Naive thymus-derived CD4-positive, alpha-beta T cell (primary cell): Measurements from ENCODE around the gene USP5. TPM values are rescaled to one million over a fixed set of nuclear protein-coding genes. Genes with fewer than 3 reads are reported as not detected.

Experiments
- ATAC-seq: fragments of 150-1000 bp; cut with Tn5 transposase; 2 replicates; pipeline ENCODE4 v1.10.0; 2021; ENCODE audit warnings: mild to moderate bottlenecking, moderate library complexity
- CTCF ChIA-PET: fragments of 350-600 bp; sonication (Branson Sonifier 250); formaldehyde crosslinking; loops from one replicate; lab custom pipeline; 2021; ENCODE audit warnings: antibody characterized with exemption; lab: Charles Lee
- POLR2A ChIA-PET: fragments of 350-600 bp; sonication (Branson Sonifier 250); formaldehyde crosslinking; loops from one replicate; lab custom pipeline; 2021; ENCODE audit warnings: antibody characterized with exemption, inconsistent platforms; lab: Charles Lee
- DNase-seq, 9 donors: peaks; one replicate each; pipeline versions ENCODE4 v3.0.0 to v3.0.0-alpha.2; 2020 to 2022; ENCODE audit warnings: mixed read lengths in 1 of 9
- H3K27ac ChIP-seq: one replicate; pipeline ENCODE4 v1.7.0; 2013; ENCODE audit warnings: mild to moderate bottlenecking, low read depth, low read length, moderate library complexity
- H3K27me3 ChIP-seq, 2 donors: one replicate each; pipeline ENCODE4 v1.7.0; 2013; ENCODE audit warnings: low read length in 2 of 2, mild to moderate bottlenecking in 2 of 2, moderate library complexity in 2 of 2; ENCODE audit not compliant: control insufficient read depth in 2 of 2, insufficient read depth in 2 of 2
- H3K36me3 ChIP-seq, 3 experiments: 1 replicate in 2 of 3; 2 replicates in 1 of 3; pipeline ENCODE4 v1.7.0; 2013; ENCODE audit warnings: low read length in 3 of 3, mild to moderate bottlenecking in 3 of 3, moderate library complexity in 1 of 3; ENCODE audit not compliant: insufficient read depth in 3 of 3, control insufficient read depth in 2 of 3
- H3K4me1 ChIP-seq, 2 donors: one replicate each; pipeline ENCODE4 v1.7.0; 2013; ENCODE audit warnings: low read length in 2 of 2, mild to moderate bottlenecking in 2 of 2, moderate library complexity in 1 of 2; ENCODE audit not compliant: control insufficient read depth in 2 of 2, insufficient read depth in 2 of 2
- H3K4me3 ChIP-seq: 2 replicates; pipeline ENCODE4 v1.7.0; 2013; ENCODE audit warnings: mild to moderate bottlenecking, low read length
- H3K9me3 ChIP-seq, 3 experiments: 1 replicate in 2 of 3; 2 replicates in 1 of 3; pipeline ENCODE4 v1.7.0; 2013; ENCODE audit warnings: low read length in 3 of 3; ENCODE audit not compliant: control insufficient read depth in 2 of 3
- H3K27ac Mint-ChIP-seq, 9 donors: one replicate each; pipeline ENCODE4 v1.8.0; 2020 to 2022; ENCODE audit warnings: mixed read lengths in 9 of 9, mild to moderate bottlenecking in 8 of 9, moderate library complexity in 5 of 9, inconsistent platforms in 2 of 9
- H3K27me3 Mint-ChIP-seq, 5 donors: one replicate each; pipeline ENCODE4 v1.8.0; 2021 to 2022; ENCODE audit warnings: mixed read lengths in 5 of 5, mild to moderate bottlenecking in 1 of 5
- H3K36me3 Mint-ChIP-seq, 5 donors: one replicate each; pipeline ENCODE4 v1.8.0; 2020 to 2022; ENCODE audit warnings: mixed read lengths in 5 of 5, mild to moderate bottlenecking in 3 of 5, inconsistent platforms in 1 of 5
- H3K4me1 Mint-ChIP-seq, 7 donors: one replicate each; pipeline ENCODE4 v1.8.0; 2020 to 2022; ENCODE audit warnings: mixed read lengths in 7 of 7, mild to moderate bottlenecking in 3 of 7, inconsistent platforms in 1 of 7
- H3K4me3 Mint-ChIP-seq, 10 donors: one replicate each; pipeline ENCODE4 v1.8.0; 2020 to 2022; ENCODE audit warnings: mild to moderate bottlenecking in 10 of 10, mixed read lengths in 10 of 10, moderate library complexity in 6 of 10, inconsistent platforms in 2 of 10
- H3K9me3 Mint-ChIP-seq, 11 donors: one replicate each; pipeline ENCODE4 v1.8.0; 2020 to 2022; ENCODE audit warnings: mixed read lengths in 11 of 11, mild to moderate bottlenecking in 4 of 11, inconsistent platforms in 1 of 11, moderate library complexity in 1 of 11
- intact Hi-C, 2 donors: fragments of 100-400 bp; cut with micrococcal nuclease; formaldehyde crosslinking; loops; one replicate each; pipeline ENCODE4 v1.15.1; 2023
- polyA plus RNA-seq, 2 donors: library from polyadenylated mRNA; unstranded; fragments of 300-500 nt; fragmentation: Illumina TruSeq; gene quantifications; one replicate each; pipeline ENCODE4 v1.2.3, GENCODE V29; 2021
- total RNA-seq, 6 experiments: library from RNA in 5 of 6; stranded (reverse) in 5 of 6; gene quantifications; 1 replicate in 5 of 6; 2 replicates in 1 of 6; pipeline ENCODE4 v1.2.3 and lab custom pipeline; 2021 to 2026

Gene USP5
- total and polyA plus RNA-seq, 7 experiments from 2014 or later = 51.9 to 134 (median 71.1) TPM

- Mint-ChIP-seq H3K36me3 (peaks cover 11 to 40% (median 24%) of the 10 kb centered on the region in 5 donors), H3K27me3 (peaks cover 0 to 7% (median 4%) of the 10 kb centered on the region in 5 donors), H3K9me3 (peaks cover 0 to 2% (median 0%) of the 10 kb centered on the region in 11 donors), H3K4me3 (no peak overlapping the region), H3K4me1 (peaks cover 13 to 27% (median 20%) of the 10 kb centered on the region in 7 donors), H3K27ac (peak overlapping the region in 1 of 9 donors; percentile 51)
- H3K4me1 ChIP-seq = peaks cover 0 to 13% of the 10 kb centered on the region in 2 donors
- ATAC-seq = no peak
- ChIA-PET CTCF (interaction anchor here (1.1 to 1.5 kb wide), 3 partner anchors 8 to 64 kb away, joined by 3 to 5 read pairs (median 4); partner anchors contain the start of gene MLF2), POLR2A (interaction anchor here (0.6 kb wide), 1 partner anchor 28 kb away, joined by 3 read pairs; no protein-coding TSS in a partner anchor)
- H3K9me3 ChIP-seq = no peaks in the 10 kb centered on the region
- H3K36me3 ChIP-seq = peaks cover 0 to 69% (median 22%) of the 10 kb centered on the region in 3 experiments
- H3K27ac ChIP-seq = no peak overlapping the region
- no peak for DNase-seq
- intact Hi-C loops = no loop called here
- H3K4me3 ChIP-seq = no peak overlapping the region
- peaks cover 0 to 2% of the 10 kb centered on the region in 2 donors for H3K27me3 ChIP-seq
Measured at GRCh38 chr12:6817098-6817497, 34.9 kb upstream of the USP5 start.

GRCh38 chr12:6817662-6818157 is 34.2 kb upstream of the USP5 start:
- CTCF ChIA-PET = interaction anchor here (1.5 kb wide), 1 partner anchor 8 kb away, joined by 4 read pairs; no protein-coding TSS in a partner anchor
- peaks cover 11 to 40% (median 24%) of the 10 kb centered on the region in 5 donors for H3K36me3 Mint-ChIP-seq
- ATAC-seq (no peak), DNase-seq (no peak)
- H3K9me3 Mint-ChIP-seq = peaks cover 0 to 2% (median 0%) of the 10 kb centered on the region in 11 donors
- POLR2A ChIA-PET = interaction anchor here (0.6 kb wide), 1 partner anchor 64 kb away, joined by 3 read pairs; no protein-coding TSS in a partner anchor
- peaks cover 15 to 27% (median 20%) of the 10 kb centered on the region in 7 donors for H3K4me1 Mint-ChIP-seq
- Histone ChIP-seq H3K4me3 (no peak overlapping the region), H3K36me3 (peaks cover 0 to 69% (median 22%) of the 10 kb centered on the region in 3 experiments), H3K27ac (no peak overlapping the region), H3K9me3 (no peaks in the 10 kb centered on the region), H3K4me1 (peaks cover 0 to 15% of the 10 kb centered on the region in 2 donors), H3K27me3 (peaks cover 0 to 3% of the 10 kb centered on the region in 2 donors)
- peak overlapping the region in 4 of 9 donors; percentile 4 to 73 (median 34) for H3K27ac Mint-ChIP-seq
- H3K4me3 Mint-ChIP-seq = no peak overlapping the region
- intact Hi-C loops = no loop called here
- peaks cover 0 to 13% (median 4%) of the 10 kb centered on the region in 5 donors for H3K27me3 Mint-ChIP-seq

GRCh38 chr12:6818222-6818621 is 33.7 kb upstream of the USP5 start:
- ATAC-seq = no peak
- H3K36me3 ChIP-seq = peaks cover 0 to 69% (median 22%) of the 10 kb centered on the region in 3 experiments
- H3K4me1 ChIP-seq = peaks cover 0 to 15% of the 10 kb centered on the region in 2 donors
- no peak overlapping the region for H3K4me3 Mint-ChIP-seq
- no peak overlapping the region for H3K27ac ChIP-seq
- ChIA-PET CTCF (interaction anchor here (1.9 kb wide), 1 partner anchor 64 kb away, joined by 4 read pairs; the partner anchor contains the start of gene MLF2), POLR2A (interaction anchor here (0.6 kb wide), 1 partner anchor 65 kb away, joined by 3 read pairs; no protein-coding TSS in a partner anchor)
- H3K4me3 ChIP-seq = no peak overlapping the region
- H3K9me3 Mint-ChIP-seq = peaks cover 0 to 2% (median 0%) of the 10 kb centered on the region in 11 donors
- intact Hi-C loops = no loop called here
- peaks cover 0 to 18% (median 9%) of the 10 kb centered on the region in 5 donors for H3K27me3 Mint-ChIP-seq
- no peaks in the 10 kb centered on the region for H3K9me3 ChIP-seq
- H3K36me3 Mint-ChIP-seq = peaks cover 11 to 40% (median 24%) of the 10 kb centered on the region in 5 donors
- peak overlapping the region in 2 of 9 donors; percentile 6 to 61 for H3K27ac Mint-ChIP-seq
- peaks cover 15 to 27% (median 20%) of the 10 kb centered on the region in 7 donors for H3K4me1 Mint-ChIP-seq
- peaks cover 0 to 3% of the 10 kb centered on the region in 2 donors for H3K27me3 ChIP-seq
- DNase-seq = no peak

GRCh38 chr12:6818645-6819044 is 33.3 kb upstream of the USP5 start:
- no peak overlapping the region for H3K4me3 Mint-ChIP-seq
- no peak for ATAC-seq
- CTCF ChIA-PET = interaction anchor here (1.9 kb wide), 1 partner anchor 65 kb away, joined by 4 read pairs; the partner anchor contains the start of gene MLF2
- peaks cover 15 to 25% (median 20%) of the 10 kb centered on the region in 7 donors for H3K4me1 Mint-ChIP-seq
- no peak for DNase-seq
- H3K27ac ChIP-seq = no peak overlapping the region
- peaks cover 0 to 20% (median 9%) of the 10 kb centered on the region in 5 donors for H3K27me3 Mint-ChIP-seq
- no peak overlapping the region for H3K4me3 ChIP-seq
- intact Hi-C loops = no loop called here
- H3K9me3 Mint-ChIP-seq = peaks cover 0 to 2% (median 0%) of the 10 kb centered on the region in 11 donors
- peaks cover 0 to 68% (median 22%) of the 10 kb centered on the region in 3 experiments for H3K36me3 ChIP-seq
- POLR2A ChIA-PET = interaction anchor here (0.6 kb wide), 1 partner anchor 65 kb away, joined by 3 read pairs; no protein-coding TSS in a partner anchor
- H3K4me1 ChIP-seq = peaks cover 0 to 15% of the 10 kb centered on the region in 2 donors
- H3K9me3 ChIP-seq = no peaks in the 10 kb centered on the region
- peak overlapping the region in 2 of 9 donors; percentile 55 to 61 for H3K27ac Mint-ChIP-seq
- H3K27me3 ChIP-seq = peaks cover 0 to 3% of the 10 kb centered on the region in 2 donors
- H3K36me3 Mint-ChIP-seq = peaks cover 11 to 40% (median 21%) of the 10 kb centered on the region in 5 donors

- no peaks in the 10 kb centered on the region for H3K9me3 ChIP-seq
- H3K27ac ChIP-seq = no peak overlapping the region
- H3K4me1 Mint-ChIP-seq = peaks cover 15 to 23% (median 20%) of the 10 kb centered on the region in 7 donors
- H3K4me3 Mint-ChIP-seq = peak overlapping the region in 1 of 10 donors; percentile 30
- H3K27me3 ChIP-seq = peaks cover 0 to 3% of the 10 kb centered on the region in 2 donors
- ChIA-PET POLR2A (interaction anchor here (3.6 kb wide), 1 partner anchor 30 kb away, joined by 12 read pairs; the partner anchor contains the start of gene CD4), CTCF (interaction anchor here (1.9 kb wide), 1 partner anchor 66 kb away, joined by 4 read pairs; the partner anchor contains the start of gene MLF2)
- H3K36me3 ChIP-seq = peaks cover 0 to 61% (median 17%) of the 10 kb centered on the region in 3 experiments
- H3K9me3 Mint-ChIP-seq = peaks cover 0 to 2% (median 0%) of the 10 kb centered on the region in 11 donors
- no peak overlapping the region for H3K4me3 ChIP-seq
- ATAC-seq (no peak), DNase-seq (no peak)
- peak overlapping the region in 5 of 9 donors; percentile 10 to 65 (median 55) for H3K27ac Mint-ChIP-seq
- H3K27me3 Mint-ChIP-seq = peaks cover 0 to 23% (median 9%) of the 10 kb centered on the region in 5 donors
- H3K36me3 Mint-ChIP-seq = peaks cover 11 to 34% (median 19%) of the 10 kb centered on the region in 5 donors
- intact Hi-C loops = no loop called here
- peaks cover 0 to 15% of the 10 kb centered on the region in 2 donors for H3K4me1 ChIP-seq
Measured at GRCh38 chr12:6819106-6820030, 32.6 kb upstream of the USP5 start.
